OCI-LY7 (cell line): ENCODE data around the gene UVRAG. TPM values are rescaled to one million over a fixed set of nuclear protein-coding genes. Genes with fewer than 3 reads are reported as not detected.
A peak's percentile ranks its signal among the peaks of the same experiment; 100 is the strongest.

Experiments
- BruUV-seq: library from RNA; stranded (reverse); fragments of 400-500 nt; replicated peaks from 2 replicates; lab custom pipeline; 2021; lab: Mats Ljungman, UMichigan
- CTCF ChIA-PET: fragments of 300-600 bp; sonication (Branson Sonifier 250); formaldehyde crosslinking; loops from one replicate; lab custom pipeline; 2022; ENCODE audit warnings: antibody characterized with exemption; ENCODE audit not compliant: unreplicated experiment; lab: Charles Lee
- POLR2A ChIA-PET: fragments of 300-600 bp; sonication (Branson Sonifier 250); formaldehyde crosslinking; loops from one replicate; lab custom pipeline; 2022; ENCODE audit warnings: antibody characterized with exemption; lab: Charles Lee
- DNase-seq: peaks from one replicate; pipeline ENCODE4 v3.0.0-alpha.2; 2015; ENCODE audit warnings: low spot score
- H2AFZ ChIP-seq: fragments of 200-600 bp; sonication (generic), shearing (Covaris generic); 2 replicates; pipeline ENCODE4 v1.6.1; 2014; ENCODE audit warnings: mild to moderate bottlenecking, antibody characterized with exemption, low read length, moderate library complexity
- H3K27ac ChIP-seq: fragments of 200-600 bp; sonication (generic); 2 replicates; pipeline ENCODE4 v1.5.1; 2014; ENCODE audit warnings: mixed run types, low read depth, mild to moderate bottlenecking, moderate library complexity, low read length, inconsistent platforms; ENCODE audit not compliant: poor library complexity, severe bottlenecking
- H3K36me3 ChIP-seq: fragments of 200-600 bp; sonication (generic); 2 replicates; pipeline ENCODE4 v1.6.1; 2014; ENCODE audit warnings: mild to moderate bottlenecking, antibody characterized with exemption, low read length, moderate library complexity, mixed read lengths; ENCODE audit not compliant: insufficient read depth
- H3K4me1 ChIP-seq: fragments of 200-600 bp; sonication (generic); 2 replicates; pipeline ENCODE4 v1.5.1; 2014; ENCODE audit warnings: mild to moderate bottlenecking, low read length; ENCODE audit not compliant: insufficient read depth, poor library complexity, severe bottlenecking
- H3K4me2 ChIP-seq: fragments of 200-600 bp; sonication (generic); 2 replicates; pipeline ENCODE4 v1.6.1; 2014; ENCODE audit warnings: mild to moderate bottlenecking, low read length
- H3K4me3 ChIP-seq: fragments of 200-600 bp; sonication (generic); 2 replicates; pipeline ENCODE4 v1.5.1; 2014; ENCODE audit warnings: mild to moderate bottlenecking, low read depth, low read length; ENCODE audit not compliant: poor library complexity, severe bottlenecking
- H3K79me2 ChIP-seq: fragments of 200-600 bp; sonication (generic); 2 replicates; pipeline ENCODE4 v1.6.1; 2016; ENCODE audit warnings: low read depth, mild to moderate bottlenecking, low read length, moderate library complexity, mixed read lengths; ENCODE audit not compliant: insufficient read depth
- H3K9me2 ChIP-seq: fragments of 200-600 bp; sonication (generic); 2 replicates; pipeline ENCODE4 v1.6.1; 2016; ENCODE audit warnings: mild to moderate bottlenecking, low read length, mixed read lengths; ENCODE audit not compliant: insufficient read depth
- H3K9me3 ChIP-seq: fragments of 200-600 bp; sonication (generic); 2 replicates; pipeline ENCODE4 v1.6.1; 2014; ENCODE audit warnings: mild to moderate bottlenecking, mixed run types, low read length, mixed read lengths
- H4K20me1 ChIP-seq: fragments of 200-600 bp; sonication (generic); 2 replicates; pipeline ENCODE4 v1.6.1; 2014; ENCODE audit warnings: mild to moderate bottlenecking, antibody characterized with exemption, low read length, moderate library complexity, mixed read lengths; ENCODE audit not compliant: insufficient read depth
- EZH2phosphoT487 ChIP-seq: fragments of 200-600 bp; sonication (generic); IDR thresholded peaks from 2 replicates; pipeline ENCODE4 v1.6.1; 2018; ENCODE audit warnings: low read depth, borderline replicate concordance, mild to moderate bottlenecking, mixed run types, antibody characterized with exemption, low read length, moderate library complexity, mixed read lengths
- intact Hi-C: fragments of 100-400 bp; cut with micrococcal nuclease; formaldehyde crosslinking; loops from one replicate; pipeline ENCODE4 v1.10.0; 2022; ENCODE audit not compliant: unreplicated experiment
- total RNA-seq, 2 experiments: library from RNA; depleted of rRNA in 1 of 2; stranded (reverse); fragments of >200 nt in 1 of 2; shearing (Covaris generic) in 1 of 2; gene quantifications; 2 replicates each; pipeline ENCODE4 v1.2.3, GENCODE V29; 2014 to 2022
- TF ChIP-seq, protein P1 (sequence below): fragments of 200-600 bp; sonication (generic); conservative IDR thresholded peaks from 2 replicates; pipeline ENCODE4 v1.5.1; 2014; ENCODE audit warnings: mild to moderate bottlenecking, antibody characterized with exemption, low read length, moderate library complexity, mixed read lengths

UVRAG gene
- total RNA-seq, 2 experiments from 2014 or later: 43.7 to 73.3 TPM

DNA sequence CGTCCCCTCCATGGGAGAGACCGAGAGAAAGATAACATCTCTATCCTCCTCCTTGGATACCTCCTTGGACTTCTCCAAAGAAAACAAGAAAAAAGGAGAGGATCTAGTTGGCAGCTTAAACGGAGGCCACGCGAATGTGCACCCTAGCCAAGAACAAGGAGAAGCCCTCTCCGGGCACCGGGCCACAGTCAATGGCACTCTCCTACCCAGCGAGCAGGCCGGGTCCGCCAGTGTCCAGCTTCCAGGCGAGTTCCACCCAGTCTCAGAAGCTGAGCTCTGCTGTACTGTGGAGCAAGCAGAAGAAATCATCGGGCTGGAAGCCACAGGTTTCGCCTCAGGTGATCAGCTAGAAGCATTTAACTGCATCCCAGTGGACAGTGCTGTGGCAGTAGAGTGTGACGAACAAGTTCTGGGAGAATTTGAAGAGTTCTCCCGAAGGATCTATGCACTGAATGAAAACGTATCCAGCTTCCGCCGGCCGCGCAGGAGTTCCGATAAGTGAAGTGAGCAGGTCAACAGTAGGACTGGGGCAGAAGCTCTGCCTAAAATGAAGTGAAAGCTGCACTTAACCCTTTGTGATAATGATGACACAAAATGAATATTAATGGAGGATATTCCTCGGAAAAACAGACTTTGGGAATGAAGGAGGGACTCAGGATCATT lies 326.0 kb downstream of the UVRAG start:
- Histone ChIP-seq H3K4me2 (no peak overlapping the region), H3K9me2 (no peaks in the 10 kb centered on the region), H3K36me3 (peaks cover 51% of the 10 kb centered on the region), H2AFZ (no peak overlapping the region), H3K27ac (no peak overlapping the region), H3K4me3 (no peak overlapping the region), H3K9me3 (no peaks in the 10 kb centered on the region), H3K79me2 (no peaks in the 10 kb centered on the region), H3K4me1 (no peaks in the 10 kb centered on the region), H4K20me1 (no peaks in the 10 kb centered on the region)
- no peak for DNase-seq
- intact Hi-C loops: no loop called here
- ChIA-PET CTCF (interaction anchor here (0.5 kb wide), 1 partner anchor 244 kb away, joined by 3 read pairs; no protein-coding TSS in a partner anchor), POLR2A (no interaction called here)
- BruUV-seq: TSS peak; percentile 8
- no peak for TF ChIP-seq EZH2phosphoT487
- TF ChIP-seq, protein P1, sequence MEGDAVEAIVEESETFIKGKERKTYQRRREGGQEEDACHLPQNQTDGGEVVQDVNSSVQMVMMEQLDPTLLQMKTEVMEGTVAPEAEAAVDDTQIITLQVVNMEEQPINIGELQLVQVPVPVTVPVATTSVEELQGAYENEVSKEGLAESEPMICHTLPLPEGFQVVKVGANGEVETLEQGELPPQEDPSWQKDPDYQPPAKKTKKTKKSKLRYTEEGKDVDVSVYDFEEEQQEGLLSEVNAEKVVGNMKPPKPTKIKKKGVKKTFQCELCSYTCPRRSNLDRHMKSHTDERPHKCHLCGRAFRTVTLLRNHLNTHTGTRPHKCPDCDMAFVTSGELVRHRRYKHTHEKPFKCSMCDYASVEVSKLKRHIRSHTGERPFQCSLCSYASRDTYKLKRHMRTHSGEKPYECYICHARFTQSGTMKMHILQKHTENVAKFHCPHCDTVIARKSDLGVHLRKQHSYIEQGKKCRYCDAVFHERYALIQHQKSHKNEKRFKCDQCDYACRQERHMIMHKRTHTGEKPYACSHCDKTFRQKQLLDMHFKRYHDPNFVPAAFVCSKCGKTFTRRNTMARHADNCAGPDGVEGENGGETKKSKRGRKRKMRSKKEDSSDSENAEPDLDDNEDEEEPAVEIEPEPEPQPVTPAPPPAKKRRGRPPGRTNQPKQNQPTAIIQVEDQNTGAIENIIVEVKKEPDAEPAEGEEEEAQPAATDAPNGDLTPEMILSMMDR: no peak

- H3K36me3 ChIP-seq: peaks cover 44% of the 10 kb centered on the region
- H3K4me2 ChIP-seq: no peak overlapping the region
- no peaks in the 10 kb centered on the region for H3K9me2 ChIP-seq
- DNase-seq: no peak
- H3K79me2 ChIP-seq: no peaks in the 10 kb centered on the region
- intact Hi-C loops: no loop called here
- POLR2A ChIA-PET: no interaction called here
- no peak overlapping the region for H3K27ac ChIP-seq
- no peaks in the 10 kb centered on the region for H4K20me1 ChIP-seq
- H3K9me3 ChIP-seq: no peaks in the 10 kb centered on the region
- CTCF ChIA-PET: no interaction called here
- no peaks in the 10 kb centered on the region for H3K4me1 ChIP-seq
- no TSS peak for BruUV-seq
- no peak overlapping the region for H2AFZ ChIP-seq
- TF ChIP-seq EZH2phosphoT487: no peak
- TF ChIP-seq, protein P1: no peak
- no peak overlapping the region for H3K4me3 ChIP-seq
Measured at GRCh38 chr11:76141901-76142588, 327.0 kb downstream of the UVRAG start.

GRCh38 chr11:76143274-76143673 lies 328.3 kb downstream of the UVRAG start:
- no TSS peak for BruUV-seq
- intact Hi-C loops: no loop called here
- POLR2A ChIA-PET: no interaction called here

More at GRCh38 chr11:76143274-76143673, 328.3 kb downstream of the UVRAG start:
- H2AFZ ChIP-seq: no peak overlapping the region
- H3K4me3 ChIP-seq: no peak overlapping the region
- no peaks in the 10 kb centered on the region for H3K9me3 ChIP-seq
- no peak overlapping the region for H3K27ac ChIP-seq
- CTCF ChIA-PET: no interaction called here
- no peaks in the 10 kb centered on the region for H3K4me1 ChIP-seq
- no peaks in the 10 kb centered on the region for H3K9me2 ChIP-seq
- no peaks in the 10 kb centered on the region for H3K79me2 ChIP-seq
- no peak for DNase-seq
- H4K20me1 ChIP-seq: no peaks in the 10 kb centered on the region
- peaks cover 34% of the 10 kb centered on the region for H3K36me3 ChIP-seq
- TF ChIP-seq EZH2phosphoT487: no peak
- TF ChIP-seq, protein P1: no peak
- H3K4me2 ChIP-seq: no peak overlapping the region
